ENCODE measurements around the gene CATSPERE. TPM values are rescaled to one million over a fixed set of nuclear protein-coding genes. Genes with fewer than 3 reads are reported as not detected.

The CATSPERE gene
- total and polyA plus RNA-seq, 2 of the 8 experiments (the other 6 are each of a cell fraction or from before 2014, with no cell fraction given), result 0.05 to 0.45 TPM

GRCh38 chr1:244413736-244414135 lies 47.3 kb upstream of the CATSPERE start:
- Histone ChIP-seq H3K27ac (ENCODE audit: low read depth, low read length) (no peak overlapping the region), H4K20me1 (replicated peaks in 1 of 2; ENCODE audit: control insufficient read depth in 1 of 2, insufficient read depth in 2 of 2, low read length in 2 of 2) (peaks cover 0 to 2% of the 10 kb centered on the region in 2 experiments), H3K18ac (ENCODE audit: extremely low read depth, low read length) (no peak overlapping the region), H4K5ac (ENCODE audit: insufficient read length, low read depth, low read length) (no peak overlapping the region), H2BK12ac (ENCODE audit: low read depth, low read length) (no peak overlapping the region), H3K14ac (ENCODE audit: insufficient read length) (no peak overlapping the region), H3K23ac (ENCODE audit: insufficient read length) (no peak overlapping the region), H4K91ac (replicated peaks; ENCODE audit: insufficient read length, low read length) (no peak overlapping the region), H3K36me3 (ENCODE audit: control insufficient read depth in 2 of 4, insufficient read depth in 4 of 4, low read length in 3 of 4) (peaks cover 11 to 91% (median 48%) of the 10 kb centered on the region in 4 experiments; a peak in 7 of 8 replicates), H3K27me3 (replicated peaks in 1 of 4; ENCODE audit: control insufficient read depth in 3 of 4, extremely low read depth in 1 of 4, insufficient read depth in 3 of 4, low read length in 3 of 4) (peaks cover 0 to 1% (median 0%) of the 10 kb centered on the region in 4 experiments; a peak in 1 of 7 replicates), H3K23me2 (ENCODE audit: low read depth, low read length) (no peaks in the 10 kb centered on the region), H3K4ac (replicated peaks; ENCODE audit: insufficient read length, low read depth, low read length) (no peak overlapping the region), H2BK5ac (ENCODE audit: low read depth, low read length) (no peak overlapping the region), H3K9ac (replicated peaks in 1 of 4; ENCODE audit: extremely low read depth in 1 of 4, low read depth in 3 of 4, low read length in 3 of 4) (no peak overlapping the region), H3K4me1 (replicated peaks in 1 of 4; ENCODE audit: control insufficient read depth in 3 of 4, insufficient read depth in 4 of 4, low read length in 3 of 4) (peaks cover 0 to 3% (median 0%) of the 10 kb centered on the region in 4 experiments; a peak in 2 of 7 replicates), H3K4me2 (ENCODE audit: insufficient read depth in 1 of 2, low read depth in 2 of 2, low read length in 2 of 2) (no peak overlapping the region), H3K79me1 (ENCODE audit: low read depth, low read length) (no peaks in the 10 kb centered on the region), H3K4me3 (ENCODE audit: extremely low read depth in 1 of 4, insufficient read depth in 2 of 4, low read depth in 3 of 4, low read length in 4 of 4) (no peak overlapping the region), H3K56ac (replicated peaks; ENCODE audit: insufficient read length, low read depth, low read length) (no peak overlapping the region), H2BK15ac (ENCODE audit: low read length) (no peak overlapping the region), H2BK120ac (replicated peaks; ENCODE audit: low read depth, low read length) (no peak overlapping the region), H2BK20ac (ENCODE audit: low read length) (no peak overlapping the region), H3K79me2 (ENCODE audit: control insufficient read depth in 1 of 2, insufficient read depth in 2 of 2, low read length in 2 of 2) (no peaks in the 10 kb centered on the region), H2AFZ (ENCODE audit: low read length) (no peak overlapping the region), H2AK5ac (ENCODE audit: low read depth, low read length) (no peak overlapping the region), H4K8ac (ENCODE audit: extremely low read depth, insufficient read depth, low read length) (no peak overlapping the region), H3K9me3 (ENCODE audit: insufficient read depth in 2 of 2, low read depth in 1 of 2, low read length in 1 of 2) (no peaks in the 10 kb centered on the region)
- DNase-seq (ENCODE audit: low read depth in 1 of 2, low spot score in 2 of 2) (no peak), FAIRE-seq (no peak)
- 90% methylated on average over 3 of the region's 3 CpGs; no CpG with 5 or more reads in 1 of the 2 experiments for WGBS, 2 experiments (ENCODE audit: extremely low coverage in 1 of 2, insufficient coverage in 1 of 2, insufficient read length in 1 of 2, insufficient replicate concordance in 2 of 2, low coverage in 1 of 2, low lambda C conversion rate in 2 of 2, missing lambda C conversion rate in 1 of 2)
- POLR2A ChIA-PET (ENCODE audit: partially characterized antibody), result interaction anchor here (0.7 to 2.0 kb wide), 3 partner anchors 19 to 59 kb away, joined by 3 to 9 read pairs (median 3); no protein-coding TSS in a partner anchor
- CTCF ChIA-PET (ENCODE audit: partially characterized antibody), result interaction anchor here (0.7 to 3.2 kb wide), 10 partner anchors 12 to 383 kb away, joined by 3 to 13 read pairs (median 4); no protein-coding TSS in a partner anchor
- TF ChIP-seq HDAC2 (IDR thresholded peaks at IDR 0.05; ENCODE audit: borderline replicate concordance in 1 of 2, low read depth in 2 of 2, low read length in 2 of 2), result no peak
- TF ChIP-seq TCF12 (IDR thresholded peaks at IDR 0.05; ENCODE audit: low read depth, low read length), result no peak
- TF ChIP-seq CHD1 (IDR thresholded peaks at IDR 0.05; ENCODE audit: low read depth, low read length), result no peak
- TF ChIP-seq SIRT6 (IDR thresholded peaks at IDR 0.05; ENCODE audit: low read length), result no peak
- no peak for TF ChIP-seq CTBP2 (IDR thresholded peaks at IDR 0.05; ENCODE audit: borderline replicate concordance, insufficient read depth, insufficient read length, low read length)
- TF ChIP-seq RFX5 (IDR thresholded peaks at IDR 0.05; ENCODE audit: borderline replicate concordance, low read depth, low read length), result no peak
- TF ChIP-seq USF2 (IDR thresholded peaks at IDR 0.05; ENCODE audit: low read length), result no peak
- TF ChIP-seq POLR2A (IDR thresholded peaks at IDR 0.05; ENCODE audit: control extremely low read depth in 1 of 2, low read depth in 2 of 2, low read length in 2 of 2), result no peak
